CD8-positive, alpha-beta memory T cell (primary cell): ENCODE data around the gene OASL. TPM values are rescaled to one million over a fixed set of nuclear protein-coding genes. Genes with fewer than 3 reads are reported as not detected.
A peak's percentile ranks its signal among the peaks of the same experiment; 100 is the strongest.

Experiments used
- CTCF ChIA-PET: fragments of 350-600 bp; sonication (Branson Sonifier 250); formaldehyde crosslinking; loops from one replicate; lab custom pipeline; 2021; ENCODE audit warnings: antibody characterized with exemption; lab: Charles Lee
- POLR2A ChIA-PET: fragments of 350-600 bp; sonication (Branson Sonifier 250); formaldehyde crosslinking; loops from one replicate; lab custom pipeline; 2021; ENCODE audit warnings: antibody characterized with exemption; lab: Charles Lee
- DNase-seq, 5 donors: peaks; one replicate each; pipeline versions ENCODE4 v3.0.0 to v3.0.0-alpha.2; 2020 to 2022; ENCODE audit warnings: mixed read lengths in 1 of 5
- H3K27ac ChIP-seq: one replicate; pipeline ENCODE4 v1.7.0; 2013; ENCODE audit warnings: low read depth, mild to moderate bottlenecking, low read length, moderate library complexity
- H3K27me3 ChIP-seq: 2 replicates; pipeline ENCODE4 v1.7.0; 2013; ENCODE audit warnings: low read length, mild to moderate bottlenecking; ENCODE audit not compliant: insufficient read depth, poor library complexity, severe bottlenecking
- H3K36me3 ChIP-seq: 2 replicates; pipeline ENCODE4 v1.7.0; 2013; ENCODE audit warnings: mild to moderate bottlenecking, low read length, moderate library complexity; ENCODE audit not compliant: insufficient read depth
- H3K4me1 ChIP-seq: 2 replicates; pipeline ENCODE4 v1.7.0; 2013; ENCODE audit warnings: mild to moderate bottlenecking, low read length, moderate library complexity; ENCODE audit not compliant: insufficient read depth
- H3K4me3 ChIP-seq: 2 replicates; pipeline ENCODE4 v1.7.0; 2013; ENCODE audit warnings: mild to moderate bottlenecking, low read length
- H3K9me3 ChIP-seq: 2 replicates; pipeline ENCODE4 v1.7.0; 2013; ENCODE audit warnings: mild to moderate bottlenecking, low read length
- H3K27ac Mint-ChIP-seq, 8 donors: one replicate each; pipeline ENCODE4 v1.8.0; 2020 to 2021; ENCODE audit warnings: mixed read lengths in 8 of 8, mild to moderate bottlenecking in 6 of 8, inconsistent platforms in 3 of 8, moderate library complexity in 3 of 8
- H3K27me3 Mint-ChIP-seq, 2 donors: one replicate each; pipeline ENCODE4 v1.8.0; 2020 to 2021; ENCODE audit warnings: mixed read lengths in 2 of 2, mild to moderate bottlenecking in 1 of 2, moderate library complexity in 1 of 2
- H3K36me3 Mint-ChIP-seq, 3 donors: one replicate each; pipeline ENCODE4 v1.8.0; 2020 to 2021; ENCODE audit warnings: mixed read lengths in 3 of 3, inconsistent platforms in 1 of 3, mild to moderate bottlenecking in 1 of 3
- H3K4me1 Mint-ChIP-seq, 3 donors: one replicate each; pipeline ENCODE4 v1.8.0; 2020 to 2021; ENCODE audit warnings: mixed read lengths in 3 of 3, inconsistent platforms in 1 of 3, mild to moderate bottlenecking in 1 of 3
- H3K4me3 Mint-ChIP-seq, 7 donors: one replicate each; pipeline ENCODE4 v1.8.0; 2020 to 2021; ENCODE audit warnings: mixed read lengths in 7 of 7, mild to moderate bottlenecking in 6 of 7, moderate library complexity in 4 of 7, inconsistent platforms in 2 of 7
- H3K9me3 Mint-ChIP-seq, 5 donors: one replicate each; pipeline ENCODE4 v1.8.0; 2020 to 2022; ENCODE audit warnings: mixed read lengths in 5 of 5, mild to moderate bottlenecking in 3 of 5, moderate library complexity in 2 of 5, inconsistent platforms in 1 of 5
- polyA plus RNA-seq: library from polyadenylated mRNA; unstranded; fragments of 300-500 nt; fragmentation: Illumina TruSeq; gene quantifications from one replicate; pipeline ENCODE4 v1.2.3, GENCODE V29; 2021
- total RNA-seq, 2 experiments: library from RNA; stranded (reverse); gene quantifications; one replicate each; pipeline ENCODE4 v1.2.3, GENCODE V29; 2021

The OASL gene
- total and polyA plus RNA-seq, 3 experiments from 2014 or later: 4.0 to 21.2 (median 4.3) TPM

GRCh38 chr12:121017966-121018491 is 21.0 kb downstream of the OASL start:
- H3K27me3 Mint-ChIP-seq: no peaks in the 10 kb centered on the region
- peaks cover 0 to 39% (median 11%) of the 10 kb centered on the region in 3 donors for H3K36me3 Mint-ChIP-seq
- H3K9me3 Mint-ChIP-seq: no peaks in the 10 kb centered on the region
- peak overlapping the region in 1 of 8 donors; percentile 24 for H3K27ac Mint-ChIP-seq
- H3K4me1 Mint-ChIP-seq: peaks cover 19 to 29% (median 22%) of the 10 kb centered on the region in 3 donors
- no peaks in the 10 kb centered on the region for H3K36me3 ChIP-seq
- DNase-seq: no peak
- ChIA-PET POLR2A (no interaction called here), CTCF (interaction anchor here (3.6 kb wide), 1 partner anchor 42 kb away, joined by 12 read pairs; no protein-coding TSS in a partner anchor)
- no peak overlapping the region for H3K4me3 Mint-ChIP-seq
- no peak overlapping the region for H3K4me3 ChIP-seq
- no peak overlapping the region for H3K27ac ChIP-seq
- H3K9me3 ChIP-seq: no peaks in the 10 kb centered on the region
- H3K4me1 ChIP-seq: peaks cover 11% of the 10 kb centered on the region
- H3K27me3 ChIP-seq: no peaks in the 10 kb centered on the region

- Mint-ChIP-seq H3K36me3 (peaks cover 9 to 42% (median 9%) of the 10 kb centered on the region in 3 donors), H3K9me3 (no peaks in the 10 kb centered on the region), H3K27me3 (no peaks in the 10 kb centered on the region), H3K4me1 (peaks cover 21 to 32% (median 30%) of the 10 kb centered on the region in 3 donors), H3K4me3 (peak within 1 kb of the TSS; percentile 90 to 98 (median 96)), H3K27ac (peak within 1 kb of the TSS; percentile 76 to 100 (median 96))
- Histone ChIP-seq H3K4me3 (peak within 1 kb of the TSS; percentile 81), H3K9me3 (no peaks in the 10 kb centered on the region), H3K27ac (peak within 1 kb of the TSS; percentile 69), H3K4me1 (peaks cover 11% of the 10 kb centered on the region), H3K36me3 (peaks cover 6% of the 10 kb centered on the region), H3K27me3 (no peaks in the 10 kb centered on the region)
- POLR2A ChIA-PET: no interaction called here
- DNase-seq: peak; percentile 85 to 94 (median 85)
- CTCF ChIA-PET: interaction anchor here (1.3 to 3.6 kb wide), 2 partner anchors 21 to 44 kb away, joined by 4 to 12 read pairs; no protein-coding TSS in a partner anchor
Measured at GRCh38 chr12:121015825-121016766, 22.9 kb downstream of the OASL start, which contains the start of gene C12orf43. C12orf43 (minus strand) TSS chr12:121016487; CDS start chr12:121016474, 13 bp downstream.

- H3K36me3 ChIP-seq: peaks cover 19% of the 10 kb centered on the region
- peaks cover 3 to 49% (median 12%) of the 10 kb centered on the region in 3 donors for H3K36me3 Mint-ChIP-seq
- no peaks in the 10 kb centered on the region for H3K9me3 ChIP-seq
- H3K4me1 ChIP-seq: peaks cover 11% of the 10 kb centered on the region
- no peaks in the 10 kb centered on the region for H3K27me3 Mint-ChIP-seq
- DNase-seq: no peak
- H3K4me1 Mint-ChIP-seq: peaks cover 21 to 32% (median 30%) of the 10 kb centered on the region in 3 donors
- H3K4me3 ChIP-seq: no peak overlapping the region
- no peak overlapping the region for H3K27ac ChIP-seq
- H3K9me3 Mint-ChIP-seq: no peaks in the 10 kb centered on the region
- peak overlapping the region in 3 of 7 donors; percentile 27 to 54 (median 27) for H3K4me3 Mint-ChIP-seq
- ChIA-PET POLR2A (interaction anchor here (1.1 kb wide), 1 partner anchor 25 kb away, joined by 3 read pairs; the partner anchor contains the start of gene OASL), CTCF (interaction anchor here (0.6 to 2.6 kb wide), 3 partner anchors 46 to 1247 kb away, joined by 3 to 10 read pairs (median 4); no protein-coding TSS in a partner anchor)
- no peaks in the 10 kb centered on the region for H3K27me3 ChIP-seq
- H3K27ac Mint-ChIP-seq: peak overlapping the region in 1 of 8 donors; percentile 70
Measured at GRCh38 chr12:121013715-121014114, 25.3 kb downstream of the OASL start.

- H3K27ac ChIP-seq: no peak overlapping the region
- POLR2A ChIA-PET: no interaction called here
- Mint-ChIP-seq H3K36me3 (peaks cover 6 to 68% (median 12%) of the 10 kb centered on the region in 3 donors), H3K27me3 (no peaks in the 10 kb centered on the region), H3K4me3 (peak overlapping the region in 1 of 7 donors; percentile 61), H3K9me3 (no peaks in the 10 kb centered on the region), H3K4me1 (peaks cover 18 to 32% (median 30%) of the 10 kb centered on the region in 3 donors), H3K27ac (peak overlapping the region in 1 of 8 donors; percentile 19)
- peaks cover 24% of the 10 kb centered on the region for H3K36me3 ChIP-seq
- CTCF ChIA-PET: no interaction called here
- peaks cover 11% of the 10 kb centered on the region for H3K4me1 ChIP-seq
- DNase-seq: no peak
- H3K9me3 ChIP-seq: no peaks in the 10 kb centered on the region
- no peak overlapping the region for H3K4me3 ChIP-seq
- no peaks in the 10 kb centered on the region for H3K27me3 ChIP-seq
Measured at GRCh38 chr12:121011820-121012219, 27.2 kb downstream of the OASL start.

DNA sequence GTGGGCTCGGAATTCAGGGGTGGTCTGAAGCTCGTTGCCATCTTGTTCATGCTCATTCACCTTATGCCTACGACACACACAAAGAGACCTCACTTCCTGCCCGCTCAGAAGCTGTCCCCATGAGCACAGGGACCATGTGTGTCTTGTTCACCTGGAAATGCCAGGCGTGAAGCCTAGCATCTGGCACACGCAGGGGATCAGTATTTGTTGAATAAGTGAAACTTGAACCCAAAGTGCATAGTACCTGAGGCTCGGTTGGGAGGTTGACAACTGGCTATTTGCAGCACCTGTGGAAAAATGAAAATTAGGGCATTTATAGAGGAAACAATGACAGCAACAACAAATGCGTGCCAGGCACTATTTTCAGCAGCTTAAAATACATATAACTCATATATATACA is 28.2 kb downstream of the OASL start:
- Mint-ChIP-seq H3K4me3 (no peak overlapping the region), H3K36me3 (peaks cover 7 to 71% (median 12%) of the 10 kb centered on the region in 3 donors), H3K27ac (peak overlapping the region in 2 of 8 donors; percentile 7 to 63), H3K4me1 (peaks cover 12 to 24% (median 22%) of the 10 kb centered on the region in 3 donors), H3K27me3 (no peaks in the 10 kb centered on the region), H3K9me3 (no peaks in the 10 kb centered on the region)
- Histone ChIP-seq H3K9me3 (no peaks in the 10 kb centered on the region), H3K4me3 (no peak overlapping the region), H3K36me3 (peaks cover 24% of the 10 kb centered on the region), H3K27ac (no peak overlapping the region), H3K27me3 (no peaks in the 10 kb centered on the region), H3K4me1 (peaks cover 6% of the 10 kb centered on the region)
- ChIA-PET POLR2A (no interaction called here), CTCF (interaction anchor here (1.0 kb wide), 1 partner anchor 50 kb away, joined by 4 read pairs; no protein-coding TSS in a partner anchor)
- no peak for DNase-seq

- Histone ChIP-seq H3K9me3 (no peaks in the 10 kb centered on the region), H3K4me3 (no peak overlapping the region), H3K27me3 (no peaks in the 10 kb centered on the region), H3K36me3 (peaks cover 24% of the 10 kb centered on the region), H3K27ac (no peak overlapping the region), H3K4me1 (no peaks in the 10 kb centered on the region)
- ChIA-PET CTCF (interaction anchor here (1.2 to 2.0 kb wide), 2 partner anchors 25 to 87 kb away, joined by 3 to 4 read pairs; no protein-coding TSS in a partner anchor), POLR2A (no interaction called here)
- no peaks in the 10 kb centered on the region for H3K9me3 Mint-ChIP-seq
- H3K36me3 Mint-ChIP-seq: peaks cover 14 to 79% (median 16%) of the 10 kb centered on the region in 3 donors
- no peak for DNase-seq
- peaks cover 3 to 16% (median 11%) of the 10 kb centered on the region in 3 donors for H3K4me1 Mint-ChIP-seq
- H3K4me3 Mint-ChIP-seq: no peak overlapping the region
- H3K27ac Mint-ChIP-seq: no peak overlapping the region
- H3K27me3 Mint-ChIP-seq: no peaks in the 10 kb centered on the region
Measured at GRCh38 chr12:121009741-121010140, 29.3 kb downstream of the OASL start.

DNA sequence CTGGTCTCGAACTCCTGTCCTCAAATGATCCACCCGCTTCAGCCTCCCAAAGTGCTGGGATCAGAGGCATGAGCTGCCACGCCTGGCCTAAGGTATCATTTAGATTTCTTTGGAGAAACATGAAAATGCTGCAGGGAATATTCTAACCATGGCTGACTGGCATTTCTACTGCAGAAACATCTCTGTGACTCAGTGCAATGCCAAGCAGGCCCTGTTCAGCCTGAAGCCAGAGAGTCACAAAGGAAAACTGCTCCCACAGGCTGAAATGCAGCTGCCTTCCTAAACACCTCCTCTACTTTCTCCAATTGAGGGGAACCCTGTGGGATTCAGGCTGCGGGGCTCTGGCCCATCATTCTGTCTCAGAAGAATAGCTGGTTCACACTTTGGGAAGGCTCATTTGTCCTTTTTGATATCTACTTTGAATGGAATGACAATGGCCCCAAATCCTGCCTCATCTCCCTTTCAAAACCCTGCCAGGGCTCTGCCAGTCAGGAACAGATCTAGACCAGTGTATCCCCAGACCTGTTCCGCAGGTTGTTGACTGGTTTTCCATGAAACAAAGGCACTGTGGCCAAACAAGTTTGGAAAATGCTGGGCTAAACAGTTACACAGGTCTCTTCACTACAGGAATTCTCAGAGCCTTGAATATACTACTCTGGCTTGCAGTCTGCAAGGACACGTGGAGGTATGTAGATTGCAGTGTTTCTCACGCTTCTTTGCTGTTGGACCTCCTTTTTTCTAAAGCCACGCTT is 30.5 kb downstream of the OASL start:
- Histone ChIP-seq H3K4me1 (no peaks in the 10 kb centered on the region), H3K9me3 (no peaks in the 10 kb centered on the region), H3K36me3 (peaks cover 24% of the 10 kb centered on the region), H3K27ac (no peak overlapping the region), H3K4me3 (no peak overlapping the region), H3K27me3 (no peaks in the 10 kb centered on the region)
- H3K9me3 Mint-ChIP-seq: no peaks in the 10 kb centered on the region
- no peak for DNase-seq
- peaks cover 2 to 12% (median 6%) of the 10 kb centered on the region in 3 donors for H3K4me1 Mint-ChIP-seq
- no peak overlapping the region for H3K4me3 Mint-ChIP-seq
- ChIA-PET POLR2A (no interaction called here), CTCF (interaction anchor here (1.1 to 5.4 kb wide), 4 partner anchors 26 to 88 kb away, joined by 3 to 36 read pairs (median 4); no protein-coding TSS in a partner anchor)
- no peak overlapping the region for H3K27ac Mint-ChIP-seq
- peaks cover 16 to 90% (median 18%) of the 10 kb centered on the region in 3 donors for H3K36me3 Mint-ChIP-seq
- no peaks in the 10 kb centered on the region for H3K27me3 Mint-ChIP-seq
